ENCODE data around the gene SLC27A4.

DNA sequence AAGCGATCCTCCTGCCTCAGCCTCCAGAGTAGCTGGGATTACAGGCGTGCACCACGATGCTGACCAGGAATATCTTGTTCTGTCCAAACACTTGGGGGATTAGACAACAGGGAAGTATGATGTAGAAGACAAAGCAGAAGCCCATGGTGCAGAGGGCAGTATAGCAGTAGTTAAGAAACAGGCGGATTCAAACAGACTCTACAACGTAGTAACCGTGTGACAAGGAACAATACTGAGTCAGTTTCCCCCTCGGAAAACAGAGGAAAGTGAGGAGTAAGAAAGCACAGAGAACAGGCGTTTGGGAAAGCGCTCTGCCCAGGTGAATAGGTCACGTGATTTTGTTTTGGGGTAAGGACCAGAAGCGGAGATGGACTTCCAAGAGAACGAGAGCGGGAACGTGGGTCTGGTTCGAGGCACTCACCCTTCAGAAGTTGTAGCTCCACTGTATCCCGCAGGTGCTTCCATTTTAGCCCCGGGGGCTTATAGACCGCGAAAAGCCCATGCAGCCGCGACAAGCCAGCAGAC lies 18.4 kb upstream of the SLC27A4 start:
- TF ChIP-seq, protein P1, sequence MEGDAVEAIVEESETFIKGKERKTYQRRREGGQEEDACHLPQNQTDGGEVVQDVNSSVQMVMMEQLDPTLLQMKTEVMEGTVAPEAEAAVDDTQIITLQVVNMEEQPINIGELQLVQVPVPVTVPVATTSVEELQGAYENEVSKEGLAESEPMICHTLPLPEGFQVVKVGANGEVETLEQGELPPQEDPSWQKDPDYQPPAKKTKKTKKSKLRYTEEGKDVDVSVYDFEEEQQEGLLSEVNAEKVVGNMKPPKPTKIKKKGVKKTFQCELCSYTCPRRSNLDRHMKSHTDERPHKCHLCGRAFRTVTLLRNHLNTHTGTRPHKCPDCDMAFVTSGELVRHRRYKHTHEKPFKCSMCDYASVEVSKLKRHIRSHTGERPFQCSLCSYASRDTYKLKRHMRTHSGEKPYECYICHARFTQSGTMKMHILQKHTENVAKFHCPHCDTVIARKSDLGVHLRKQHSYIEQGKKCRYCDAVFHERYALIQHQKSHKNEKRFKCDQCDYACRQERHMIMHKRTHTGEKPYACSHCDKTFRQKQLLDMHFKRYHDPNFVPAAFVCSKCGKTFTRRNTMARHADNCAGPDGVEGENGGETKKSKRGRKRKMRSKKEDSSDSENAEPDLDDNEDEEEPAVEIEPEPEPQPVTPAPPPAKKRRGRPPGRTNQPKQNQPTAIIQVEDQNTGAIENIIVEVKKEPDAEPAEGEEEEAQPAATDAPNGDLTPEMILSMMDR (IDR thresholded peaks at IDR 0.05) = no peak
- TF ChIP-seq POLR2A (IDR thresholded peaks at IDR 0.05) = no peak
